ENCODE results near the gene DOK5. TPM values are rescaled to one million over a fixed set of nuclear protein-coding genes. Genes with fewer than 3 reads are reported as not detected.

Gene DOK5
- total RNA-seq, 1 donor from 2014 or later, result 14.3 TPM

- no peak for TF ChIP-seq CTCF (IDR thresholded peaks at IDR 0.05; ENCODE audit: borderline replicate concordance)
- no peaks in the 10 kb centered on the region for H3K36me3 ChIP-seq
- DNase-seq, result no peak
- no peak overlapping the region for H3K27ac ChIP-seq (replicated peaks)
- H3K4me1 ChIP-seq, result no peaks in the 10 kb centered on the region
- intact Hi-C loops (cut with micrococcal nuclease), result no loop called here
- no peaks in the 10 kb centered on the region for H3K9me3 ChIP-seq (replicated peaks)
- H3K27me3 ChIP-seq (ENCODE audit: low read depth), result no peaks in the 10 kb centered on the region
- no peak overlapping the region for H3K4me3 ChIP-seq
Measured at GRCh38 chr20:54452277-54452676, 23.1 kb upstream of the DOK5 start.

- TF ChIP-seq CTCF (IDR thresholded peaks at IDR 0.05; ENCODE audit: borderline replicate concordance), result no peak
- H3K27me3 ChIP-seq (ENCODE audit: low read depth), result no peaks in the 10 kb centered on the region
- H3K4me3 ChIP-seq, result no peak overlapping the region
- no peaks in the 10 kb centered on the region for H3K9me3 ChIP-seq (replicated peaks)
- no peak for DNase-seq
- H3K36me3 ChIP-seq, result no peaks in the 10 kb centered on the region
- no peak overlapping the region for H3K27ac ChIP-seq (replicated peaks)
- intact Hi-C loops (cut with micrococcal nuclease), result no loop called here
- no peaks in the 10 kb centered on the region for H3K4me1 ChIP-seq
Measured at GRCh38 chr20:54454982-54455381, 20.4 kb upstream of the DOK5 start.

GRCh38 chr20:54456423-54456822 is 19.0 kb upstream of the DOK5 start:
- no peak for DNase-seq
- no peaks in the 10 kb centered on the region for H3K36me3 ChIP-seq
- intact Hi-C loops (cut with micrococcal nuclease), result no loop called here
- H3K4me3 ChIP-seq, result no peak overlapping the region
- no peak overlapping the region for H3K27ac ChIP-seq (replicated peaks)
- H3K9me3 ChIP-seq (replicated peaks), result no peaks in the 10 kb centered on the region
- H3K27me3 ChIP-seq (ENCODE audit: low read depth), result no peaks in the 10 kb centered on the region
- H3K4me1 ChIP-seq, result no peaks in the 10 kb centered on the region
- TF ChIP-seq CTCF (IDR thresholded peaks at IDR 0.05; ENCODE audit: borderline replicate concordance), result no peak

- H3K27ac ChIP-seq (replicated peaks), result no peak overlapping the region
- no peak overlapping the region for H3K4me3 ChIP-seq
- H3K4me1 ChIP-seq, result no peaks in the 10 kb centered on the region
- no peaks in the 10 kb centered on the region for H3K36me3 ChIP-seq
- TF ChIP-seq CTCF (IDR thresholded peaks at IDR 0.05; ENCODE audit: borderline replicate concordance), result peak; percentile 22
- no peak for DNase-seq
- H3K9me3 ChIP-seq (replicated peaks), result no peaks in the 10 kb centered on the region
- H3K27me3 ChIP-seq (ENCODE audit: low read depth), result no peaks in the 10 kb centered on the region
- intact Hi-C loops (cut with micrococcal nuclease), result no loop called here
Measured at GRCh38 chr20:54456961-54457360, 18.4 kb upstream of the DOK5 start.

- intact Hi-C loops (cut with micrococcal nuclease), result no loop called here
- Histone ChIP-seq H3K9me3 (replicated peaks) (no peaks in the 10 kb centered on the region), H3K27ac (replicated peaks) (no peak overlapping the region), H3K27me3 (ENCODE audit: low read depth) (no peaks in the 10 kb centered on the region), H3K36me3 (no peaks in the 10 kb centered on the region), H3K4me3 (no peak overlapping the region), H3K4me1 (no peaks in the 10 kb centered on the region)
- no peak for TF ChIP-seq CTCF (IDR thresholded peaks at IDR 0.05; ENCODE audit: borderline replicate concordance)
- no peak for DNase-seq
Measured at GRCh38 chr20:54458219-54458618, 17.2 kb upstream of the DOK5 start.

GRCh38 chr20:54459279-54459678 is 16.1 kb upstream of the DOK5 start:
- no peak for DNase-seq
- H3K27ac ChIP-seq (replicated peaks), result no peak overlapping the region
- H3K27me3 ChIP-seq (ENCODE audit: low read depth), result no peaks in the 10 kb centered on the region
- H3K9me3 ChIP-seq (replicated peaks), result no peaks in the 10 kb centered on the region
- H3K4me1 ChIP-seq, result no peaks in the 10 kb centered on the region
- no peak overlapping the region for H3K4me3 ChIP-seq
- no peak for TF ChIP-seq CTCF (IDR thresholded peaks at IDR 0.05; ENCODE audit: borderline replicate concordance)
- H3K36me3 ChIP-seq, result no peaks in the 10 kb centered on the region
- intact Hi-C loops (cut with micrococcal nuclease), result no loop called here

Measured in left ventricle myocardium inferior (tissue), 1 donor.